ENCODE results near the gene LSM12. TPM values are rescaled to one million over a fixed set of nuclear protein-coding genes. Genes with fewer than 3 reads are reported as not detected.

LSM12 gene
- polyA plus RNA-seq, 3 donors: 24.7 to 65.8 (median 64.4) TPM

- no peak for DNase-seq
- intact Hi-C loops (cut with micrococcal nuclease): no loop called here
- H3K4me3 ChIP-seq (replicated peaks in 1 of 3; ENCODE audit: low read depth in 2 of 3, low read length in 3 of 3): no peak overlapping the region
- H3K9ac ChIP-seq (ENCODE audit: insufficient read depth, low read length, poor library complexity, severe bottlenecking): no peak overlapping the region
- H3K79me2 ChIP-seq (ENCODE audit: insufficient read depth, low read length): no peaks in the 10 kb centered on the region
- H4K20me1 ChIP-seq (ENCODE audit: insufficient read depth, low read length): no peaks in the 10 kb centered on the region
- H2AFZ ChIP-seq (ENCODE audit: insufficient read depth, low read depth, low read length, poor library complexity, severe bottlenecking): no peak overlapping the region
- H3K36me3 Mint-ChIP-seq: peaks cover 36 to 39% of the 10 kb centered on the region in 2 donors
- TF ChIP-seq, protein P1, sequence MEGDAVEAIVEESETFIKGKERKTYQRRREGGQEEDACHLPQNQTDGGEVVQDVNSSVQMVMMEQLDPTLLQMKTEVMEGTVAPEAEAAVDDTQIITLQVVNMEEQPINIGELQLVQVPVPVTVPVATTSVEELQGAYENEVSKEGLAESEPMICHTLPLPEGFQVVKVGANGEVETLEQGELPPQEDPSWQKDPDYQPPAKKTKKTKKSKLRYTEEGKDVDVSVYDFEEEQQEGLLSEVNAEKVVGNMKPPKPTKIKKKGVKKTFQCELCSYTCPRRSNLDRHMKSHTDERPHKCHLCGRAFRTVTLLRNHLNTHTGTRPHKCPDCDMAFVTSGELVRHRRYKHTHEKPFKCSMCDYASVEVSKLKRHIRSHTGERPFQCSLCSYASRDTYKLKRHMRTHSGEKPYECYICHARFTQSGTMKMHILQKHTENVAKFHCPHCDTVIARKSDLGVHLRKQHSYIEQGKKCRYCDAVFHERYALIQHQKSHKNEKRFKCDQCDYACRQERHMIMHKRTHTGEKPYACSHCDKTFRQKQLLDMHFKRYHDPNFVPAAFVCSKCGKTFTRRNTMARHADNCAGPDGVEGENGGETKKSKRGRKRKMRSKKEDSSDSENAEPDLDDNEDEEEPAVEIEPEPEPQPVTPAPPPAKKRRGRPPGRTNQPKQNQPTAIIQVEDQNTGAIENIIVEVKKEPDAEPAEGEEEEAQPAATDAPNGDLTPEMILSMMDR (IDR thresholded peaks at IDR 0.05): no peak
- no peaks in the 10 kb centered on the region for H3K4me1 Mint-ChIP-seq
- H3K36me3 ChIP-seq (replicated peaks in 1 of 2; ENCODE audit: control insufficient read depth in 1 of 2, insufficient read depth in 2 of 2, low read length in 2 of 2): peaks cover 8 to 42% of the 10 kb centered on the region in 2 donors
- no peak overlapping the region for H3K27ac ChIP-seq (ENCODE audit: low read depth in 1 of 2, low read length in 2 of 2)
- peaks cover 0 to 2% (median 0%) of the 10 kb centered on the region in 3 donors for H3K27me3 Mint-ChIP-seq (ENCODE audit: low read depth in 3 of 3)
- WGBS (ENCODE audit: insufficient coverage): 97% methylated on average over 4 of the region's 6 CpGs
- no peak overlapping the region for H3K4me2 ChIP-seq (replicated peaks; ENCODE audit: extremely low read depth, low read length, poor library complexity, severe bottlenecking)
- no peaks in the 10 kb centered on the region for H3K9me3 Mint-ChIP-seq
- H3K27me3 ChIP-seq (ENCODE audit: control insufficient read depth in 2 of 2, insufficient read depth in 2 of 2, low read length in 2 of 2): no peaks in the 10 kb centered on the region
- H3K4me1 ChIP-seq (ENCODE audit: control insufficient read depth in 1 of 2, insufficient read depth in 2 of 2, low read length in 2 of 2): no peaks in the 10 kb centered on the region
- no peak overlapping the region for H3K27ac Mint-ChIP-seq
- H3K9me3 ChIP-seq (replicated peaks in 1 of 2; ENCODE audit: control insufficient read depth in 1 of 2, insufficient read depth in 1 of 2, low read length in 2 of 2): no peaks in the 10 kb centered on the region
- H3K4me3 Mint-ChIP-seq: no peak overlapping the region
These were observed 42.2 kb downstream of the LSM12 start for GRCh38 chr17:44024271-44024663.

- Mint-ChIP-seq H3K27ac (peak overlapping the region in 1 of 7 donors; percentile 46), H3K36me3 (peaks cover 32 to 34% of the 10 kb centered on the region in 2 donors), H3K9me3 (no peaks in the 10 kb centered on the region), H3K4me3 (no peak overlapping the region), H3K4me1 (no peaks in the 10 kb centered on the region), H3K27me3 (ENCODE audit: low read depth in 3 of 3) (peaks cover 0 to 2% (median 0%) of the 10 kb centered on the region in 3 donors)
- intact Hi-C loops (cut with micrococcal nuclease): no loop called here
- TF ChIP-seq, protein P1 (IDR thresholded peaks at IDR 0.05): no peak
- Histone ChIP-seq H4K20me1 (ENCODE audit: insufficient read depth, low read length) (no peaks in the 10 kb centered on the region), H3K27ac (ENCODE audit: low read depth in 1 of 2, low read length in 2 of 2) (no peak overlapping the region), H3K4me3 (replicated peaks in 1 of 3; ENCODE audit: low read depth in 2 of 3, low read length in 3 of 3) (no peak overlapping the region), H2AFZ (ENCODE audit: insufficient read depth, low read depth, low read length, poor library complexity, severe bottlenecking) (no peak overlapping the region), H3K4me2 (replicated peaks; ENCODE audit: extremely low read depth, low read length, poor library complexity, severe bottlenecking) (no peak overlapping the region), H3K79me2 (ENCODE audit: insufficient read depth, low read length) (no peaks in the 10 kb centered on the region), H3K27me3 (ENCODE audit: control insufficient read depth in 2 of 2, insufficient read depth in 2 of 2, low read length in 2 of 2) (no peaks in the 10 kb centered on the region), H3K9ac (ENCODE audit: insufficient read depth, low read length, poor library complexity, severe bottlenecking) (no peak overlapping the region), H3K9me3 (replicated peaks in 1 of 2; ENCODE audit: control insufficient read depth in 1 of 2, insufficient read depth in 1 of 2, low read length in 2 of 2) (no peaks in the 10 kb centered on the region), H3K36me3 (replicated peaks in 1 of 2; ENCODE audit: control insufficient read depth in 1 of 2, insufficient read depth in 2 of 2, low read length in 2 of 2) (peaks cover 5 to 36% of the 10 kb centered on the region in 2 donors), H3K4me1 (ENCODE audit: control insufficient read depth in 1 of 2, insufficient read depth in 2 of 2, low read length in 2 of 2) (no peaks in the 10 kb centered on the region)
- 96% methylated on average over 21 of the region's 22 CpGs for WGBS (ENCODE audit: insufficient coverage)
- no peak for DNase-seq
These were observed 42.8 kb downstream of the LSM12 start for GRCh38 chr17:44023545-44024270.
